Measurements from ENCODE around the gene USP20. TPM values are rescaled to one million over a fixed set of nuclear protein-coding genes. Genes with fewer than 3 reads are reported as not detected.

USP20 gene
- total and polyA plus RNA-seq, 10 of the 15 experiments (the other 5 are each of a cell fraction or from before 2014, with no cell fraction given) = 0.66 to 23.3 (median 11.0) TPM

- Histone ChIP-seq H3K9me3 (replicated peaks; ENCODE audit: control insufficient read depth, insufficient read depth, low read length) (no peaks in the 10 kb centered on the region), H3K4me3 (peak overlapping the region; percentile 80), H3K79me2 (ENCODE audit: control insufficient read depth, insufficient read depth, low read length) (peaks cover 19% of the 10 kb centered on the region), H3K27ac (ENCODE audit: control insufficient read depth, insufficient read depth) (peak overlapping the region; percentile 66), H3K9ac (ENCODE audit: control insufficient read depth, insufficient read depth, low read length) (peak overlapping the region; percentile 68; the same call in 1 of the 2 replicates), H3K4me2 (ENCODE audit: control insufficient read depth, insufficient read depth) (no peak overlapping the region), H3K36me3 (ENCODE audit: control insufficient read depth in 2 of 2, insufficient read depth in 2 of 2, low read length in 1 of 2) (peaks cover 0 to 12% of the 10 kb centered on the region in 2 experiments; a peak in 2 of 4 replicates), H4K20me1 (ENCODE audit: control insufficient read depth, insufficient read depth) (no peaks in the 10 kb centered on the region), H3K27me3 (replicated peaks in 1 of 2; ENCODE audit: control insufficient read depth in 2 of 2, insufficient read depth in 2 of 2, low read length in 1 of 2) (no peaks in the 10 kb centered on the region), H2AFZ (ENCODE audit: control insufficient read depth, low read depth, low read length) (peak overlapping the region; percentile 86), H3K4me1 (ENCODE audit: control insufficient read depth, insufficient read depth, low read length) (peaks cover 6% of the 10 kb centered on the region)
- intact Hi-C loops (cut with micrococcal nuclease; ENCODE audit: unreplicated experiment) (no loop called here), in situ Hi-C loops (cut with MboI) (no loop called here)
- peak; percentile 63 for ATAC-seq
- TF ChIP-seq EP300 (IDR thresholded peaks at IDR 0.05; ENCODE audit: borderline replicate concordance in 1 of 2, control insufficient read depth in 1 of 2, low read depth in 2 of 2, low read length in 2 of 2) = no peak
- ChIA-PET SMC1A (ENCODE audit: uncharacterized antibody, unreplicated experiment) (interaction anchor here (0.6 kb wide), 1 partner anchor 12 kb away, joined by 3 read pairs; the partner anchor contains the start of genes C9orf78 and USP20), RAD21 (ENCODE audit: unreplicated experiment) (no interaction called here), CTCF (no interaction called here), POLR2A (interaction anchor here (1.5 kb wide), 1 partner anchor 20 kb away, joined by 4 read pairs; no protein-coding TSS in a partner anchor)
- FAIRE-seq = no peak
- no peak for DNase-seq (ENCODE audit: low read depth, low spot score)
- 0% methylated on average over 5 of the region's 15 CpGs for WGBS (ENCODE audit: insufficient coverage, insufficient replicate concordance, low lambda C conversion rate, missing lambda C conversion rate)
- BruUV-seq (replicated peaks) = no TSS peak
These were observed 11.7 kb upstream of the USP20 start for GRCh38 chr9:129823542-129823934.

DNA sequence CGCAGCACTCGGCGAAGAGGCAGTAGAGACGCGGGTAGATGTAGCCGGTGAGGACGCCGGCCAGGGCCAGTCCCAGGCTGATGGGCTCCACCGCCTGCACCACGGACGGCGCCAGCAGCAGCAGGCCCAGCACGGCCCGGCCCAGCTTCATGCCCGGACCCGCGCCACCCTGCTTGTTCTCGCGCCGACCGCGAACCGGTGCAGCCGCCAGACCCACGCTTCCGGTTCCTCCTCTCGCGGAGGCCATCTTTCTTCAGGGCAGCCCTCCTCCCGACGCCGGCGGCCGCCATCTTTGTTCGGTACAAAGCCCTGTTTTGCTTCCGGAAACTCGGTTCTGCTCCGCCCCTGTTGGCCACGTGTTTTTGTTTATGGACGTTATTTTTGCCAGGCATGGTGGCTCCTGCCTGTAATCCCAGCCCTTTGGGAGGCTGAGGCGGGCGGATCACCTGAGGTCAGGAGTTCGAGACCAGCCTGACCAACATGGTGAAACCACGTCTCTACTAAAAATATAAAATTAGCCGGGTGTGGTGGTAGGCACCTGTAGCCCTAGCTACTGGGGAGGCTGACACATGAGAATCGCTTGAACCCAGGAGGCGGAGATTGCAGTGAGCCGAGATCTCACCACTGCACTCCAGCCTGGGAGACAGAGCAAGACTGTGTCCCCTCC, 11.2 kb upstream of the USP20 start, which contains the start of gene TOR1A:
TOR1A (minus strand) TSS at position 202 of the 667 bp plus-strand sequence; CDS start at position 151, 51 bp downstream.
- ChIA-PET POLR2A (interaction anchor here (1.0 to 1.5 kb wide), 3 partner anchors 10 to 21 kb away, joined by 3 to 4 read pairs (median 3); partner anchors contain the start of gene TOR1B), SMC1A (ENCODE audit: uncharacterized antibody, unreplicated experiment) (no interaction called here), CTCF (no interaction called here), RAD21 (ENCODE audit: unreplicated experiment) (interaction anchor here (1.0 kb wide), 1 partner anchor 301 kb away, joined by 3 read pairs; no protein-coding TSS in a partner anchor)
- Histone ChIP-seq H3K9ac (ENCODE audit: control insufficient read depth, insufficient read depth, low read length) (peak within 1 kb of the TSS; percentile 81), H4K20me1 (ENCODE audit: control insufficient read depth, insufficient read depth) (no peaks in the 10 kb centered on the region), H3K4me1 (ENCODE audit: control insufficient read depth, insufficient read depth, low read length) (peaks cover 6% of the 10 kb centered on the region), H3K27ac (ENCODE audit: control insufficient read depth, insufficient read depth) (peak within 1 kb of the TSS; percentile 66), H3K4me3 (peak within 1 kb of the TSS; percentile 80), H3K36me3 (ENCODE audit: control insufficient read depth in 2 of 2, insufficient read depth in 2 of 2, low read length in 1 of 2) (peaks cover 2 to 17% of the 10 kb centered on the region in 2 experiments; a peak in 3 of 4 replicates), H3K9me3 (replicated peaks; ENCODE audit: control insufficient read depth, insufficient read depth, low read length) (no peaks in the 10 kb centered on the region), H2AFZ (ENCODE audit: control insufficient read depth, low read depth, low read length) (peak within 1 kb of the TSS; percentile 86), H3K79me2 (ENCODE audit: control insufficient read depth, insufficient read depth, low read length) (peaks cover 19% of the 10 kb centered on the region), H3K4me2 (ENCODE audit: control insufficient read depth, insufficient read depth) (peak within 1 kb of the TSS; percentile 64), H3K27me3 (replicated peaks in 1 of 2; ENCODE audit: control insufficient read depth in 2 of 2, insufficient read depth in 2 of 2, low read length in 1 of 2) (no peaks in the 10 kb centered on the region)
- 4% methylated on average over 42 of the region's 47 CpGs for WGBS (ENCODE audit: insufficient coverage, insufficient replicate concordance, low lambda C conversion rate, missing lambda C conversion rate)
- in situ Hi-C loops (cut with MboI) = no loop called here
- no TSS peak for BruUV-seq (replicated peaks)
- DNase-seq (ENCODE audit: low read depth, low spot score) = peak; percentile 69
- intact Hi-C loops (cut with micrococcal nuclease; ENCODE audit: unreplicated experiment) = no loop called here
- peak; percentile 95 for ATAC-seq
- FAIRE-seq = peak; percentile 83
- TF ChIP-seq SIN3A (IDR thresholded peaks at IDR 0.05; ENCODE audit: low read depth, low read length) (peak; percentile 83; the same call in 1 of the 2 replicates), EGR1 (IDR thresholded peaks at IDR 0.05; ENCODE audit: borderline replicate concordance in 1 of 2, low read depth in 2 of 2, low read length in 2 of 2) (peak in 1 of 2 experiments; percentile 77; a peak in 1 of 3 replicates), SP1 (IDR thresholded peaks at IDR 0.05; ENCODE audit: low read depth, low read length) (peak; percentile 48), SREBF1 (IDR thresholded peaks at IDR 0.05; ENCODE audit: low read length) (no peak), NR2C1 (IDR thresholded peaks at IDR 0.05) (peak; percentile 95), RCOR1 (conservative IDR thresholded peaks at IDR 0.05; ENCODE audit: low read depth, low read length) (0 out of 2 replicates have a peak, but pooled peaks have one; percentile 75), ATF7 (IDR thresholded peaks at IDR 0.05; ENCODE audit: low read depth) (peak; percentile 34; the same call in 1 of the 2 replicates), IRF4 (IDR thresholded peaks at IDR 0.05; ENCODE audit: low read depth, low read length) (no peak), HCFC1 (IDR thresholded peaks at IDR 0.05; ENCODE audit: low read length) (peak; percentile 90)
- TF ChIP-seq, protein P1, sequence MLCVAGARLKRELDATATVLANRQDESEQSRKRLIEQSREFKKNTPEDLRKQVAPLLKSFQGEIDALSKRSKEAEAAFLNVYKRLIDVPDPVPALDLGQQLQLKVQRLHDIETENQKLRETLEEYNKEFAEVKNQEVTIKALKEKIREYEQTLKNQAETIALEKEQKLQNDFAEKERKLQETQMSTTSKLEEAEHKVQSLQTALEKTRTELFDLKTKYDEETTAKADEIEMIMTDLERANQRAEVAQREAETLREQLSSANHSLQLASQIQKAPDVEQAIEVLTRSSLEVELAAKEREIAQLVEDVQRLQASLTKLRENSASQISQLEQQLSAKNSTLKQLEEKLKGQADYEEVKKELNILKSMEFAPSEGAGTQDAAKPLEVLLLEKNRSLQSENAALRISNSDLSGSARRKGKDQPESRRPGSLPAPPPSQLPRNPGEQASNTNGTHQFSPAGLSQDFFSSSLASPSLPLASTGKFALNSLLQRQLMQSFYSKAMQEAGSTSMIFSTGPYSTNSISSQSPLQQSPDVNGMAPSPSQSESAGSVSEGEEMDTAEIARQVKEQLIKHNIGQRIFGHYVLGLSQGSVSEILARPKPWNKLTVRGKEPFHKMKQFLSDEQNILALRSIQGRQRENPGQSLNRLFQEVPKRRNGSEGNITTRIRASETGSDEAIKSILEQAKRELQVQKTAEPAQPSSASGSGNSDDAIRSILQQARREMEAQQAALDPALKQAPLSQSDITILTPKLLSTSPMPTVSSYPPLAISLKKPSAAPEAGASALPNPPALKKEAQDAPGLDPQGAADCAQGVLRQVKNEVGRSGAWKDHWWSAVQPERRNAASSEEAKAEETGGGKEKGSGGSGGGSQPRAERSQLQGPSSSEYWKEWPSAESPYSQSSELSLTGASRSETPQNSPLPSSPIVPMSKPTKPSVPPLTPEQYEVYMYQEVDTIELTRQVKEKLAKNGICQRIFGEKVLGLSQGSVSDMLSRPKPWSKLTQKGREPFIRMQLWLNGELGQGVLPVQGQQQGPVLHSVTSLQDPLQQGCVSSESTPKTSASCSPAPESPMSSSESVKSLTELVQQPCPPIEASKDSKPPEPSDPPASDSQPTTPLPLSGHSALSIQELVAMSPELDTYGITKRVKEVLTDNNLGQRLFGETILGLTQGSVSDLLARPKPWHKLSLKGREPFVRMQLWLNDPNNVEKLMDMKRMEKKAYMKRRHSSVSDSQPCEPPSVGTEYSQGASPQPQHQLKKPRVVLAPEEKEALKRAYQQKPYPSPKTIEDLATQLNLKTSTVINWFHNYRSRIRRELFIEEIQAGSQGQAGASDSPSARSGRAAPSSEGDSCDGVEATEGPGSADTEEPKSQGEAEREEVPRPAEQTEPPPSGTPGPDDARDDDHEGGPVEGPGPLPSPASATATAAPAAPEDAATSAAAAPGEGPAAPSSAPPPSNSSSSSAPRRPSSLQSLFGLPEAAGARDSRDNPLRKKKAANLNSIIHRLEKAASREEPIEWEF (IDR thresholded peaks at IDR 0.05; ENCODE audit: insufficient replicate concordance, low read depth, low read length) = no peak
